NT2/D1 (cell line): ENCODE data around the gene TACR2.

Experiments used
- SUZ12 ChIP-seq: IDR thresholded peaks from 2 replicates; pipeline ENCODE4 v1.6.1; 2011; ENCODE audit not compliant: insufficient read length, insufficient read depth; ENCODE audit errors: extremely low read depth
- YY1 ChIP-seq: IDR thresholded peaks from 2 replicates; pipeline ENCODE4 v1.6.1; 2011; ENCODE audit not compliant: insufficient read length, insufficient read depth
- ZNF274 ChIP-seq: IDR thresholded peaks from 2 replicates; pipeline ENCODE4 v1.6.1; 2011; ENCODE audit warnings: mild to moderate bottlenecking, low read depth, low read length

DNA sequence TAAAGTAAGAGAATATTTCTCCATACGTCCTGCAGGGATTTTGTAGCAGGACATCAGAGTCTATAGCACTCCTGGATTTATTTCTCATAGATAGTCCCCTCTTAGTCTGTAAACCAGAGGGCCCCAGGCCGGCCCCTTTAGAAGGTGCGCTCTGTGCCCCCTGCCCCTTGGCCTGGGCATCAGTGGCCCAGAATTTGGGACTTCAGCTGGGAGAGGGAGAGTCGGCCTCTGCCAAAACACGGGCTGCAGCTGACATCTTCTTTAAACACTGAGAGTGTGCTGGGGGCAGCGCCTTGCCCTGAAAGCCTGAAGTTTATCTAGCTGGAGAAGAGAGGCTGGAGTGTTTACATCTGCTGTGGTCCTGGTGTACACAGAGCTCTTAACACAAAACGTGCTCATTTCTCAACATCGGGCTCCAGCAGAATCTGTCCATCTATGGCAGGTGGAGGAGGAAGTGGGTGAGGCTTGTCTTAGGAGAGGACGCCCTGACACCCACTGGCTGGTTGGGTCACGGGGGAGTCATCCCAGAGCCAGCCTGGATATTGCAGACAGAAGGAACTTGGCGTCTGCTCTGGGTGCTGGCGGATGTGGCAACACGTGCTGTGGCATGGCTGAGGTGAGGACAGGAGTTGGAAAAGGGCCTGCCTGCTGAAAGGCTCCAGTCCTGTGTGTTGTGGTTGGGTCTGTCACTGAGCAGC, 5.0 kb upstream of the TACR2 start:
- TF ChIP-seq YY1: no peak
- TF ChIP-seq SUZ12: no peak
- TF ChIP-seq ZNF274: no peak
